ENCODE results near the gene MS4A13.

- TF ChIP-seq NFYB (IDR thresholded peaks at IDR 0.05; ENCODE audit: insufficient read depth, low read depth, low read length), result no peak
- no peak for TF ChIP-seq REST (IDR thresholded peaks at IDR 0.05; ENCODE audit: low read depth, low read length)
Measured at GRCh38 chr11:60528934-60529333, 13.7 kb downstream of the MS4A13 start.
